ENCODE measurements around the gene FAAP20.

GRCh38 chr1:2210084-2210653 is 15.6 kb upstream of the FAAP20 start:
- TF ChIP-seq ZBTB33 (IDR thresholded peaks at IDR 0.05) (no peak), EGR1 (IDR thresholded peaks at IDR 0.05; ENCODE audit: low read depth in 2 of 2) (no peak)
